Adrenal gland (tissue), 5 donors: ENCODE results near the gene ZNF598.

ENCODE experiments used
- CTCF ChIP-seq, 6 experiments: fragments of 450-650 bp in 4 of 6; fragments of 200-600 bp in 2 of 6; sonication (generic) in 1 of 6; IDR thresholded peaks; 1 replicate in 5 of 6; 2 replicates in 1 of 6; pipeline versions ENCODE4 v1.5.1 to v1.8.0; 2016 to 2021; ENCODE audit warnings: antibody characterized with exemption in 6 of 6, mild to moderate bottlenecking in 2 of 6, moderate library complexity in 1 of 6
- POLR2A ChIP-seq, 2 donors: fragments of 450-650 bp; IDR thresholded peaks; one replicate each; pipeline ENCODE4 v1.6.1; 2017; ENCODE audit warnings: antibody characterized with exemption in 2 of 2, mild to moderate bottlenecking in 2 of 2, moderate library complexity in 1 of 2
- donor health status: DM: no; HTN: no; CAD: no.

- TF ChIP-seq CTCF (IDR thresholded peaks at IDR 0.05) = no peak
- peak; percentile 84 to 89 for TF ChIP-seq POLR2A (IDR thresholded peaks at IDR 0.05)
Observed at GRCh38 chr16:1971796-1972489, 37.7 kb downstream of the ZNF598 start, which contains the start of gene TBL3.
